ENCODE measurements around the gene CSNK1E.
"Not testable (repeated sequence)": the region's sequence is repeated elsewhere in the genome, so short reads cannot be mapped to it uniquely, and the experiment has no call there.

CSNK1E gene

DNA sequence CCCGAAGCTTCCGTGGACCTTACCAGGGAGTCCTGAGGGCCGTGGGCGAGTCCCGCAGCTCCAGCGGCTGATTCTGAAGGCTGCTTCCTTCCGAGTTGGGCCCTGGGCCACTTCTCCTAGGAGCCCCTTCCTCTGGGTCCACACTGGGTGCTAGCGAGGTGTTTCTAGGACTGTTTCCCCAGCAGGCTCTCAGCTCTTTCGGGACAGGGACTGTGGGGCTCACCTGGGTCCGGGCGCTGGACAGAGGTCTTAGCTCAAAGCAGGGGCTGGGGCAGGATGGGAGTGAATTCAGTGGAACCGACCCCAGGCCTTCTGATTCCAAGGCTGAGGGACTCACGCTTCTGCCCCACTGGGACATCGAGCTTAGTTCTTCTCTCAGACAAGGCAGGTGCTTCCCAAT is 29.3 kb upstream of the CSNK1E start:
- DNase-seq (ENCODE audit: low read depth) = no peak
- TF ChIP-seq MYC (IDR thresholded peaks at IDR 0.05; ENCODE audit: low read depth, low read length) (no peak), POLR2A (IDR thresholded peaks at IDR 0.05; ENCODE audit: extremely low read depth, insufficient read length) (no peak), MAX (IDR thresholded peaks at IDR 0.05; ENCODE audit: low read depth, low read length) (no peak), CTCF (IDR thresholded peaks at IDR 0.05; ENCODE audit: low read depth, low read length) (no peak)
- no peak overlapping the region for H3K4me3 ChIP-seq (ENCODE audit: low read depth, low read length)

GRCh38 chr22:38345782-38346181 is 28.5 kb upstream of the CSNK1E start:
- TF ChIP-seq MYC (IDR thresholded peaks at IDR 0.05; ENCODE audit: low read depth, low read length) = no peak
- TF ChIP-seq POLR2A (IDR thresholded peaks at IDR 0.05; ENCODE audit: extremely low read depth, insufficient read length) = no peak
- no peak for TF ChIP-seq MAX (IDR thresholded peaks at IDR 0.05; ENCODE audit: low read depth, low read length)
- TF ChIP-seq CTCF (IDR thresholded peaks at IDR 0.05; ENCODE audit: low read depth, low read length) = no peak
- no peak overlapping the region for H3K4me3 ChIP-seq (ENCODE audit: low read depth, low read length)
- no peak for DNase-seq (ENCODE audit: low read depth)

- DNase-seq (ENCODE audit: low read depth) = not testable (repeated sequence)
Measured at GRCh38 chr22:38339893-38340292, 22.7 kb upstream of the CSNK1E start.

DNA sequence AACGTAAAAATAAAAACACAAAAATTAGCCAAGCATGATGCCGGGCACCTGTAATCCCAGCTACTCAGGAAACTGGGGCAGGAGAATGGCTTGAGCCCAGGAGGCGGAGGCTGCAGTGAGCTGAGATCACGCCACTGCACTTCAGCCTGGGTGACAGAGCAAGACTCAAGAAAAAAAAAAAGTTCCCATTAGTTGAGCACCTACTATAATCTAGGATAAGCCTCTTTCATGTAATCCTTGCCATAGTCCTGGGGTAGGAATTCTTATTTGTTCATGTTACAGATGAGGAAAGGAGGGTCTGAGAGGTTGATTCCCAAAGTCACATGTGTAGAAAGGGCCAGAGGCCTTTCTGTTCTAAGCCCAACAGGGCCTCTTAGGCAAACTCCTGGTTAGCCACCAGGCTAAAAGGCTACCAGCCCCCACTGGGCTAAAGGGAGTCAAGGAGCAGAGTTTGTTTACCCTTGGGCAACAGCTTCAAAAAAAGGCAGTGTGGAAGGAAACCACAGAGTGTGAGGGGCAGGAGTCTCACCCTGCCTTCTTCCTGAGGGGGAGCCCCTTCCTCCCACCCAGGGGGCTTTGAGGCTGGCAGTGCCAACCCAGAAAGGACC is 21.6 kb upstream of the CSNK1E start:
- no peak overlapping the region for H3K4me3 ChIP-seq (ENCODE audit: low read depth, low read length)
- no peak for TF ChIP-seq CTCF (IDR thresholded peaks at IDR 0.05; ENCODE audit: low read depth, low read length)
- no peak for TF ChIP-seq POLR2A (IDR thresholded peaks at IDR 0.05; ENCODE audit: extremely low read depth, insufficient read length)
- no peak for TF ChIP-seq MAX (IDR thresholded peaks at IDR 0.05; ENCODE audit: low read depth, low read length)
- TF ChIP-seq MYC (IDR thresholded peaks at IDR 0.05; ENCODE audit: low read depth, low read length) = no peak
- DNase-seq (ENCODE audit: low read depth) = peak; percentile 77

More at GRCh38 chr22:38339893-38340292, 22.7 kb upstream of the CSNK1E start:
- H3K4me3 ChIP-seq (ENCODE audit: low read depth, low read length) = not testable (repeated sequence)

DNA sequence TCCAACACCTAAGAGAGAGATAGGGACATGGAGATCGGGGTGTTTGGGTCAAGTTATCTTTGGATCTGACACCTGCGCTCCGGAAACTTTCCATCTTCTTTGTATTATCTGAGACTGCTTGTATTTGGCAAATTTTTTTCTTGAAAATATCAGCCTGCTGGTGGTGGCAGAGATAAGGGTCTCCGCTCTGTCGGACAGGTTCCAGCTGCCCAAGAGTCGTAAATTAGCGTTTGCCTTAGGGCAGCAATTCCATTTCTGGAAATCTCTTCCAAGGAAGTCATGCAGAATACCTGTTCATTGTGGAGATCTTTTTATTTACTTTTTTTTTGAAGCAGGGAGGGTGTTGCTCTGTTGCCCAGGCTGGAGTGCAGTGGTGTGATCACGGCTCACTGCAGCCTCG is 19.5 kb upstream of the CSNK1E start:
- TF ChIP-seq CTCF (IDR thresholded peaks at IDR 0.05; ENCODE audit: low read depth, low read length) (no peak), MYC (IDR thresholded peaks at IDR 0.05; ENCODE audit: low read depth, low read length) (no peak), MAX (IDR thresholded peaks at IDR 0.05; ENCODE audit: low read depth, low read length) (no peak), POLR2A (IDR thresholded peaks at IDR 0.05; ENCODE audit: extremely low read depth, insufficient read length) (no peak)
- no peak for DNase-seq (ENCODE audit: low read depth)
- H3K4me3 ChIP-seq (ENCODE audit: low read depth, low read length) = no peak overlapping the region

DNA sequence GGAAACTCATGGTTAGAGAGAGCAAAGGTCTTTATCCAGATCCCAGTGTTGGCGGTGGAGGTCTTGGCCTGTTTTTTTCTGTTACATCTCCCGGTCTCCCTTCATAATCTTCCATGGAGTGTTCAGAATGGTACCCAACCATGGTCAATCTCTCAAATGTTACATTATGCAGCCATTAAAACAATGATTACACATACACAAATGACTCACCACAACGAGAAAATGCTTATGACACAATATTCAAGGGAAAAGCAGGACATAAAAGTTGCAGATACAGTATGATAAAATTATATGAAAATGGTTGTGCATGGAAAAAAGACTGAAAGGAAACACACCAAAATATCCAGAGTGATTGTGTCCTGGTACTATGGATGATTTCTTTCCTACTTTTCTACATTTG is 17.8 kb upstream of the CSNK1E start:
- H3K4me3 ChIP-seq (ENCODE audit: low read depth, low read length) = no peak overlapping the region
- DNase-seq (ENCODE audit: low read depth) = peak; percentile 37
- TF ChIP-seq MAX (IDR thresholded peaks at IDR 0.05; ENCODE audit: low read depth, low read length) (no peak), MYC (IDR thresholded peaks at IDR 0.05; ENCODE audit: low read depth, low read length) (no peak), CTCF (IDR thresholded peaks at IDR 0.05; ENCODE audit: low read depth, low read length) (no peak), POLR2A (IDR thresholded peaks at IDR 0.05; ENCODE audit: extremely low read depth, insufficient read length) (no peak)
